CD4-positive, alpha-beta T cell treated with Interferon alpha-2 for 1 hour (primary cell): ENCODE measurements around the gene CCT4.
"Not testable (repeated sequence)": the region's sequence is repeated elsewhere in the genome, so short reads cannot be mapped to it uniquely, and the experiment has no call there.

ENCODE experiments used
- DNase-seq, 2 donors: peaks; one replicate each; pipeline ENCODE4 v3.0.0-alpha.2; 2020 to 2022

The CCT4 gene

DNA sequence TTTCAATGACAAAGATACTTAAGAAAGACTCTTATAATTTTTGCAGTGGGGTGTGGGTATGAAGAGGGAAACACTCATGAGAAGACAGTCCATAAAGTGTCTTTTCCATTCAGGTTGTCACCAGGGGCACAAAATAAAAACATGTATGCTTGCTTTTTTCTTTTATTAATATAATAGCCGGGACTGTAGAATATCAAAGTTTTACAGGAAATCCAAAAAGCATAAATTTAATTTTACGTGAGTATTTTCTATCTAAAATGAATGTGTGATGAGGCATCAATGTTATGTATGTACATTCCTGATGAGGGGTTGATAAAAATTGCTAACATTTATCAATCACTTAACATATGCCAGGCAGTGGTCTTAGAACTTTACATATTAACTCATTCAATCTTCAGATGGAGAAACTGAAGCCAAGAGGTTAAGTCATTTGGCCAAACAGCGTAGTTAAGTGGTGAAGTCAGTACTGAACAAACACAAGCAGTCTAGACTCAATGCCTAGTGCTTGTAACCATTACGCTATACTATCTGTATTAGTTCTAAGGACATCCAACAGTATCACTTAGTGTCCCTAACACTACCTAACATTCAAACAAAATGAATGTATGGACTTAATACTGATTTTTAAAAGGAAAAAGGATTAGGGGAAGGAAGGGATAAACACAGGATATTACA is 10.7 kb downstream of the CCT4 start:
- no peak for DNase-seq

GRCh38 chr2:61876400-61876799 is 12.1 kb downstream of the CCT4 start:
- DNase-seq, result no peak

DNA sequence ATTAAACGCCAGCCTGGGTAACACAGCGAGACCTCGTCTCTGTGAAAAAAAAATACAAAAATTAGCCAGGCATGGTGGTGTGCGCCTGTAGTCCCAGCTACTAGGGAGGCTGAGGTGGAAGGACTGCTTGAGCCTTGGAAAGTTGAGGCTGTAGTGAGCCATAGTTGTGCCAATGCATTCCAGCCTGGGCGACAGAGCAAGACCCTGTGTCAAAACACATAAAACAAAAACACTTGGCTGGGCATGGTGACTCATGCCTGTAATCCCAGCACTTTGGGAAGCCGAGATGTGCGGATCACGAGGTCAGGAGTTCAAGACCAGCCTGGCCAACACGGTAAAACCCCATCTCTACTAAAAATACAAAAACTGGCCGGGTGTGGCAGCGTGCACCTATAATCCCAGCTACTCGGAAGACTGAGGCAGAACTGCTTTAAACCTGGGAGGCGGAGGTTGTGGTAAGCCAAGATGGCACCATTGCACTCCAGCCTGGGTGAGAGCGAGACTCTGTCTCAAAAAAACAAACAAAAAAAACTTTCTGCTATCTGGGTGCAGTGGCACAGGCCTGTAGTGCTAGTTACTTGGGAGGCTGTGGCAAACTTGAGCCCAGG is 21.9 kb downstream of the CCT4 start:
- DNase-seq, result not testable (repeated sequence)

DNA sequence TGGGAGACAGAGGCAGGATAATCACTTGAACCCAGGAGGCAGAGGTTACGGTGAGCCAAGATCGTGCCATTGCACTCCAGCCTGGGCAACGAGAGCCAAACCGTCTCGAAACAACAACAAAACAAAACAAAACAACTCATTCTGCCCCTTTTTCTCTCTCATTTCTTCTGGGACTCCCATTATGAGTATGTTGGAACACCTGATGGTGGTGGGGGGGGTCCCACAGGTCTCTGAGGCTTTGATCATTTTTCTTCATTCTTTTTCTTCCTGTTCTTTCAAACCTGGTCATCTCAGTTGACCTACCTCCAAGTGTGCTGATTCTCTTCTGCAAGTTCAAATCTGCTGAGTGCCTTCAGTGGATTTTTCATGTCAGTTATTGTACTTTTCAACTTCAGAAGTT is 26.4 kb downstream of the CCT4 start:
- DNase-seq, result no peak

DNA sequence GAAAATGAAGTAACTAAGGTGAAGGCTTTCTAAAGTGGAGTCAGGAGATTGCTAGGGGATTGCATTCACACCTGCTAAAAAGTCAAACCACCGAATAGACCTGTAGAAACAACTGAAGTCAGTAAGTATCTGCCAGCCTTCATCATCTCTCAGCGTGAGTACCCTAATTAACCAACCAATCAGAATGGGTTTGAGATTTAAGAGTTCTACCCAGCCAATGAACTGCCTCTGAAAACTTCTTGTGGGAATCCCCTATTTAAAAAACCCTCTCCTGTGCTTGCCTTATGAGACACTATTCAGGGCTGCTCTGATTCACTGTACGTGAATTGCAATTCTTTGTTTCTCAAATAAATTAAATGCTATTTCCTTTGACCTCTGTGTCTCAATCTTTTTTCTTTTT is 31.2 kb downstream of the CCT4 start:
- DNase-seq, result no peak

DNA sequence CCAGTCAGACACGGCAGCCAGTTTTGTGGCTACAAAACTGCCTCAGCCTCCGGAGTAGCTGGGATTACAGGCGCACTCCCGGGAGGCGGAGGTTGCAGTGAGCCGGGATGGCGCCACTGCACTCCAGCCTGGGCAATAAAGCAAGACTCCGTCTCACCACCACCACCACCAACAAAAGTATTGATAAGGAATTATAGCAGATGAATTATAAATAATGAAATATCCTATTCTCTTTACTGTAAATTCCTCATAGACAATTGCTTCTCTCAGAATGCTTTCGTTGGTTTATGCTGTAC is 33.2 kb downstream of the CCT4 start:
- no peak for DNase-seq

- peak; percentile 94 to 96 for DNase-seq
These were observed 33.7 kb downstream of the CCT4 start for GRCh38 chr2:61854564-61855317.

DNA sequence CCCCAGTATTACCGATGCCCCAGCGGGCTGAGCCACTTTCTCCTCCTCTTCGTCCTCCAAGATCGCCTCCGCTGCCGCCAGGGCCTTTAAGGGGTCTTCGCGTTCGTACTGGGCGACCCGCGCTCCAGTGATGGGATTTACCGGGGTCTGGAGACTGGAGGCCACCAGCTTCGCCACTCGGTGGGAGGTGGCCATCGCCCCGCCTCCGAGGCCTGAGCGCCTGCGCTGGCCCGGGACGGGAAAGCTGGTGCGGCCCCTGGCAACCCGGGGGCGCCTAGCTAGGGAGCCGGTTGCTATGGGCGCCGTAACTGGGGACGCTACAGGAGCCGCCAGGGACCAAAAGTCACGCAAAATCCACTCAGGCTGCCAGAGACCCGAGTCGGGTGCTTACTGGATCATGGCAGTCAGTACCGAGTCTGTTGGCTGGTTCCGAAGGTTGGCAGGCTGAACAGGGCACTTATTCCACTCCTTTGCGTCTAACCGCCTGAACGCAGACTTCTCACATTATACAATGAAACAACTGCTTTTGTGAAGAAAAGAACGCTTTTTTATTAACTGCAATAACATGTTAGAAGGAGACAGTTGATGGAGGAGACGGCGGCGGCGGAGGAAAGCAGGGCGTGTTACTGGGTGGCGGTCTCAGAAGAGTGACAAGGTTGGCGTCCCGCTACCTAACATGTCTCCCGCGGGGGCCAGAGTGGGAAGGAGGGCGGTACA is 34.5 kb downstream of the CCT4 start, which contains the start of gene FAM161A:
FAM161A (minus strand) TSS at position 214 of the 717 bp plus-strand sequence; CDS start at position 195, 19 bp downstream.
- peak; percentile 76 to 82 for DNase-seq

DNA sequence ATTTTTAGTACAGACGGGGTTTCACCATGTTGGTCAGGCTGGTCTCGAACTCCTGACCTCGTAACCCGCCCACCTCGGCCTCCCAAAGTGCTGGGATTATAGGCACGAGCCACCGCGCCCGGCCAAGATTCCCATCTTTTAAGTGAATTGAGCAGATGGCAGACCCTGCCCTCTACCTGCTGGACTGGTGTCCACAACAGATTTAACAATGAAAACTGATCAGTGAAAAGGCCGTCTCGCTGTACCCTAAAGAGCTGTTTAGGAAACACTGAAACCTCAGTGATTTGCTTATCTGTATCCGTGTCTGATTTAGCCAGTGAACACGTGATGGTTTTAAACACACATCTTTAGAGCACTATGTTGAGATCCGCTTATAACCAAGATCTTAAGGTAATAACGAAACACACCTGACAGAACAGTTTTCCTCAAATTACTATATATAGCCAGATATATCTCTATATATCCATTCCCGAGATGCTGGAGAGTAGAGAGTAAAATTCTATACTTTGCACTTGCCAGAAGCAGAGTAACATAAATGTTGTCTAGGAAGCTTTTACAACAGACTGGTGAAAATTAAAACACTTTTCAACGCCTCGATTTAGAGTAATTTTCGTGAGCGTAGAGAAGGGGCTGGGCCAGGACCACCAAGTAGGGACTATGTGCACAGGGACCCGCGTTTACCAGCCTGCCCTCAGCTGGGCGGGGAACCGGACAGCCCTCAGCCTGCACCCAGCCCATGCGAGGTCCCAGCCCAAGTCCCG is 35.2 kb downstream of the CCT4 start:
- peak in 1 of 2 donors; percentile 11 for DNase-seq

DNA sequence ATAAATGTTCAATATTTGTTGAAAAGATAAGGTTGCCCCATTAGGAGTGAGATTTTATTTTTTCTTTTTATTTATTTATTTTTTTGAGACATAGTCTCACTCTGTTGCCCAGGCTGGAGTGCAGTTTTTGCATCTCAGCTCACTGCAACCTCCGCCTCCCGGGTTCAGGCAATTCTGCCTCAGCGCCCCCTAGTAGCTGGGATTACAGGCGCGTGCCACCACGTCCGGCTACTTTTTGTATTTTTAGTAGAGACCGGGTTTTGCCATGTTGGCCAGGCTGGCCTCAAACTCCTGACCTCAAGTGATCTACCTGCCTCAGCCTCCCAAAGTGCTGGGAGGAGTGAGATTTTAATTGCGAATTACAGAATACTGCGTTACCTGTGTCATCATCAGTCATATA is 37.2 kb downstream of the CCT4 start:
- not testable (repeated sequence) for DNase-seq

GRCh38 chr2:61845320-61845719 is 43.1 kb downstream of the CCT4 start:
- no peak for DNase-seq

GRCh38 chr2:61841286-61841685 is 47.2 kb downstream of the CCT4 start:
- no peak for DNase-seq

- DNase-seq, result no peak
These were observed 53.6 kb downstream of the CCT4 start for GRCh38 chr2:61834893-61835292.

GRCh38 chr2:61833971-61834370 is 54.5 kb downstream of the CCT4 start:
- DNase-seq, result no peak

DNA sequence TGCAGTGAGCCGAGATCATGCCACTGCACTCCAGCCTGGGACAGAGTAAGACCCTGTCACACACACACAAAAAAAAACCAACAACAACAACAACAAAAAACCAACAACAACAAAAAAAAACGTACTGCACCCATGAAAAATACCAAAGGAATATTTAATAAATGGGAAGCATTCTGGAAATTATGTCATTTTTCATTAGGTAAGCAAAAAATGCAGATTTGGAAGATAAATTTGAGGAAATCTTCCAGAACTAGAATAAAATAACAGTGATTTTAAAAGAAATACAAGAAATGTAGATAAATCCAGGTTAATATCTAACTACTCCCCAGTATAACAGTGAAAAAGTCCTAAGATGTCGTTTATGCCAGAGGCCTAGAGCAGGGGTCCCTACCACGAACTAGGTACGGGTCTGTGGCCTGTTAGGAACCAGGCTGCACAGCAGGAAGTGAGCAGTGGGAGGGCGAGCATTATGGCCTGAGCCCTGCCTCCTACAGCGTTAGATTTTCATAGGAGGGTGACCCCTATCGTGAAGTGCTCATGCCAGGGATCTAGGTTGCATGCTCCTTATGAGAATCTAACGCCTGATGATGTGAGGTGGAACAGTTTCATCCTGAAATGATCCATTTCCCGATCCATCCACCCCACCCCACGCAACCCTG is 56.1 kb downstream of the CCT4 start:
- no peak for DNase-seq

GRCh38 chr2:61822255-61822654 is 66.2 kb downstream of the CCT4 start:
- no peak for DNase-seq
